C4-2B (cell line): ENCODE results near the gene COL4A2.

Experiments
- CTCF ChIP-seq: fragments of 450-650 bp; conservative IDR thresholded peaks from 2 replicates; pipeline ENCODE4 v1.5.1; 2017; ENCODE audit warnings: mild to moderate bottlenecking
- ZFX ChIP-seq: fragments of 450-650 bp; IDR thresholded peaks from 2 replicates; pipeline ENCODE4 v1.6.1; 2017

DNA sequence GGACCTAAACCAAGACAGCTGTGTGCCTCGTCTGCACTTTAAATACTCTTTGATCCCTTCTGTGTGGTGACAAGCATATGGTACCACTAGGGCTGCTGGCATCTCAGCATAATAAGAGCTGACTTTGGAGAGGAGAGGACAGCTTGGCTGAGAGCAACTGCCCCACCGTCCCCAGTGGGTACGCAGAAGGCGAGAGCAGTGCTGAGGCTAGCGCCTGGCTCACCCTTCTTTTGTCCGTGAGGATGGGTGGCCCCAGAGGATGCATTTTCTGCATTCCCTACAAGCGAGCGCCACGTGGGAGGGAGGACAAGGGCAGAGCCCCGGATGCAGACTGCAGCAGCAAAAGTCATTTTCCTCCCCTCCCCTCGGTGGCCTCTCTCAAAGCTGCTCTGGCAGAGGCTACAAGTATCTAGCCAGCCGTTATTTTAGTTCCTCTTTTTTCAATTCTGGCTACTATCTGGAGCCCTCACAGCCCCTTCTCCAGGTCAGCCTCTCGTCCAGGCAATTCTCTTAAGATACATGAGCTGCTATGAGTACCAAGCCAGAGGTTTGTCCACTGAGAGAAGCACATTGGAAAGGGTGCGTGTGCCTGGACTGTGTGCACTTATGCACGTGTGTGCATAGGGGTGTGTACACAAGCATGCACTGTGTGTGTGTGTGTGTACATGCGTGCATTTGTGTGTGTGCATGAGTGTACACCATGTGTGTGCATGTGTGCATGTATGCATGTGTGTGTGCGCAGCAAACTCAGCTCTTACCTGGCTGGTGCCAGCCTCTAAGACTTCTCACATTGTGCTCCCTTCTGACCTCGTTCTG, 203.1 kb downstream of the COL4A2 start:
- no peak for TF ChIP-seq CTCF
- TF ChIP-seq ZFX: no peak
